Pancreas (tissue), 10 donors: ENCODE data around the gene LYL1. TPM values are rescaled to one million over a fixed set of nuclear protein-coding genes. Genes with fewer than 3 reads are reported as not detected.
A peak's percentile ranks its signal among the peaks of the same experiment; 100 is the strongest.

Source experiments
- ATAC-seq, 4 donors: fragments of 200-7000 bp; cut with Tn5 transposase; one replicate each; pipeline versions ENCODE4 v1.8.0 to v1.9.1; 2020; ENCODE audit warnings: mild to moderate bottlenecking in 4 of 4, moderate library complexity in 4 of 4
- DNase-seq, 6 donors: peaks; one replicate each; pipeline ENCODE4 v3.0.0-alpha.2; 2020
- FAIRE-seq: peaks from 2 replicates; lab custom pipeline; 2012; peaks lifted over from hg19 to GRCh38; lab: Jason Lieb, UNC
- H3K27ac ChIP-seq, 4 donors: fragments of 200-600 bp; sonication (generic); 1 replicate in 3 of 4; 2 replicates in 1 of 4; pipeline versions ENCODE4 v1.5.0 to v1.8.0; 2020
- H3K27me3 ChIP-seq, 4 donors: fragments of 200-600 bp; one replicate each; pipeline ENCODE4 v1.8.0; 2021
- H3K36me3 ChIP-seq, 3 donors: fragments of 200-600 bp; sonication (generic) in 1 of 3; one replicate each; pipeline versions ENCODE4 v1.5.0 to v1.8.0; 2020 to 2021
- H3K4me1 ChIP-seq, 3 donors: fragments of 200-600 bp; one replicate each; pipeline ENCODE4 v1.8.0; 2021
- H3K4me3 ChIP-seq, 4 donors: fragments of 200-600 bp; sonication (generic) in 2 of 4; one replicate each; pipeline versions ENCODE4 v1.5.0 to v1.8.0; 2020 to 2021
- H3K9me3 ChIP-seq, 4 donors: fragments of 200-600 bp; one replicate each; pipeline ENCODE4 v1.8.0; 2021
- CTCF ChIP-seq, 4 donors: fragments of 200-600 bp; sonication (generic) in 3 of 4; IDR thresholded peaks; one replicate each; pipeline versions ENCODE4 v1.5.0 to v1.8.0; 2021; ENCODE audit warnings: antibody characterized with exemption in 4 of 4
- WGBS, 2 donors: extraction: QIAGEN DNeasy Blood & Tissue Kit; methylation state at CpG; one replicate each; pipeline ENCODE4 v1.1.7; 2013; 5-methylcytosine and 5-hydroxymethylcytosine counted together
- intact Hi-C, 3 donors: fragments of 100-400 bp; cut with DNase I; formaldehyde crosslinking; loops; one replicate each; pipeline versions ENCODE4 v1.11.1 to v1.14.2; 2022
- polyA plus RNA-seq, 2 donors: library from polyadenylated mRNA; stranded (reverse); fragments of 200-250 nt; gene quantifications; one replicate each; pipeline ENCODE4 v1.2.3, GENCODE V29; 2013
- total RNA-seq, 6 donors: library from RNA; stranded (reverse); fragmentation: NEBNext Ultra II Directional in 4 of 6; extraction: Animal tissue kit (Norgen Biotek cat#: 25700) in 4 of 6; gene quantifications; one replicate each; pipeline versions ENCODE4 v1.2.1 to v1.2.4, GENCODE V29; 2021 to 2023
- donor health status: healthy with polysubstance abuse.
- donor health status: DM: no; HTN: no; CAD: no; lungs with moderate emphysema.
- donor health status: DM: no; HTN: no; CAD: no.
- donor health status: control.
- donor health status: control.
- donor health status: Bipolar disorder and iron deficiency.
- donor health status: DM: yes; HTN: yes; CAD: no.
- donor health status: DM: no; HTN: no; CAD: no.
- donor health status: DM: no; HTN: no; CAD: no.
- donor health status: DM: yes; HTN: yes; CAD: no.

LYL1 gene
- total RNA-seq = 1 to 10 TPM in 4 of 6 donors, under 1 TPM in 2; 0.51 to 5.5 (median 1.7) TPM
- polyA plus RNA-seq = 1 to 10 TPM; 2.6 to 3.6 TPM

DNA sequence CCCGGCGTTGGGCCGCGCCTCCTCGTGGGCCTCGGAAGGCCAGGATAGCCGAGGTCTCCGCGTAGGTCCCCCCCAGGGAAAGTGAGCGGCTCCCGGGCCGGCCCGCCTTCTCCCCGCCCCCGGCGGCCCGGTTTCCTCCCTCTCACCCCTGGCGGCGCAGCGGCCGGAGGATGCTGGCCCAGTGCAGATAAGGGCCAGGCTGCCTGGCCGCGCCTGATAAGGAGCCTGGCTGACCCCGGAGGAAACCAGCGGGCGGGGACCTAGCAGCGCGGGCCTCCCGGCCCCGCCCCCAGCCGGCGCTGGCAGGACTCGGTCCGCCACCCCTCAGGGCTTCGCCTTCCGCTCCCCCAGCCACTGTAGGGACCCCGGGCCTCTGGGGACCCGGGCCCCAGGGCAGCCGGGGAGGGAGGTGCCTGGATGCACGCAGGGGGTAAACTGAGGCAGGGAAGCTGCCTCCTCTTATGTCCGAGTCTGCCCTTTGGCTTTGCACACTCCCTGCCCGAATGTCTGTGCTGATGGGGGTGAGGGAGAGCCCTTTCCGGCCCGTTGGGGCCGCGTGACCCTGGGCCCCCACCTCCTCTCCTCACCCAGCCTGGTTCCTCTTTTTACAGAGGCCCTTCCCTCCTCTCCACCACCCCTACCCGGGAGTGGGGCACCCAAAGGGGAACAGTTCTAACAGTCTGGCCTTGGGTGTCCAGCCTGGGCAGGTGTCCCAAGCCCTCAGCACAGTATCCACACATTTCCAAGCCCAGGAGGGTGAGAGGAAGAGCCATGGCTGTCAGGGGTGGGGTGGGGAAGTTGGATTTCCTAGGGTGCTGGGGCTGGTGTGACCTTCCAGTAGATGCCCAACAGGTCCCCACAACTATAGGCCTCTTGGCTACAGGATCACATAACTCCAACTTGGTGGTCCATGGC lies at the start of gene LYL1:
TSS of gene LYL1 (minus strand) at position 193 of the 915 bp plus-strand sequence. CDS start 1,687 bp downstream, outside the sequence.
- intact Hi-C loops = loop anchor here in 1 of 3 donors (10.0 kb wide), 1 partner anchor 132 kb away; no protein-coding TSS in a partner anchor
- TF ChIP-seq CTCF (IDR thresholded peaks at IDR 0.05) = no peak
- DNase-seq (peak in 3 of 6 donors; percentile 65 to 81 (median 77)), ATAC-seq (peak; percentile 33 to 64 (median 57)), FAIRE-seq (no peak)
- Histone ChIP-seq H3K9me3 (no peaks in the 10 kb centered on the region), H3K27ac (peak within 1 kb of the TSS in 3 of 4 donors; percentile 29 to 65 (median 63)), H3K27me3 (no peaks in the 10 kb centered on the region), H3K36me3 (no peaks in the 10 kb centered on the region), H3K4me3 (peak within 1 kb of the TSS; percentile 3 to 37 (median 15)), H3K4me1 (peaks cover 0 to 7% (median 0%) of the 10 kb centered on the region in 3 donors)
- 7 to 9% methylated on average over 36 to 47 of the region's 47 CpGs for WGBS, 2 donors

GRCh38 chr19:13151605-13152355 lies 49.1 kb upstream of the LYL1 start:
- peak; percentile 48 to 63 (median 54) for ATAC-seq
- no peak for FAIRE-seq
- TF ChIP-seq CTCF (IDR thresholded peaks at IDR 0.05) = no peak
- Histone ChIP-seq H3K27ac (peak overlapping the region; percentile 92 to 100 (median 99)), H3K27me3 (no peaks in the 10 kb centered on the region), H3K4me1 (peaks cover 8 to 16% (median 10%) of the 10 kb centered on the region in 3 donors), H3K9me3 (no peaks in the 10 kb centered on the region), H3K36me3 (no peaks in the 10 kb centered on the region), H3K4me3 (peak overlapping the region; percentile 94 to 100 (median 99))
- intact Hi-C loops = no loop called here
- peak; percentile 97 to 99 (median 98) for DNase-seq
- WGBS, 2 donors = 1% methylated on average over 58 to 71 of the region's 71 CpGs

DNA sequence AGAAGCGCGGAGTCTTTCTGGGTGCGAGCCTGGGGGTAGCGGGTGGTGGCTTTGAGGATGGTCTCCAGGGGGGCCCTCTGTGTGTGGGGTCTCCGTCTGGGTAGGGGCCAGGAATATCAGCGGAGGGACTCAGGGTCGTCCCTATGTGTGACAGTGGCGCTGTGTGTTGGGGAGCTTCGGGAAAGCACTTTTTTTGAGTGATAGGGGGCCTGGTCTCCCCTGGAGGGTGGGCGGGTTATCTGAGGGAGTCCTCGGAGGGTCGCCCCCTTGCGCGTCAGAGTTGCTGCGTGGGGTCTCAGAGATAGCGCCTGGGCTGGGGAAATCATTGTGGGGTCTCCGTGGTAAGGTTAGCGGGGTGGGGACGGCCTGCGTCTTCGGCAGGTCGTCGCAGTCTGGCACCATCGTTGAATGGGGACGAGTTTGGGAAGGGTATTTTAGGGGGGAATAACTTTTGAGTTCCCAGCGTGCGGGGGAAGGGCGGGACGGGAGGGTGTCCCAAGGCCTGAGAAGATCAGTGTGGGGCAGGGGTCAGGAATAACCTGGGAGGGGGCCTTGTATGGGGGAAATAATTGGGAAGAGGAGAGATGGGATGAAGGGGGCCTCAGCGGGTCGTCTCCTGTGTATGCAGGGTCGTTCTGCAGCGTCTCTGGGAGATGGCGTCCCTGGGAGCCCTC lies 48.4 kb upstream of the LYL1 start:
- Histone ChIP-seq H3K4me1 (peaks cover 6 to 10% (median 7%) of the 10 kb centered on the region in 3 donors), H3K4me3 (peak overlapping the region; percentile 53 to 100 (median 91)), H3K9me3 (no peaks in the 10 kb centered on the region), H3K27me3 (no peaks in the 10 kb centered on the region), H3K27ac (peak overlapping the region; percentile 89 to 99 (median 96)), H3K36me3 (no peaks in the 10 kb centered on the region)
- intact Hi-C loops = no loop called here
- FAIRE-seq (no peak), ATAC-seq (no peak), DNase-seq (peak in 4 of 6 donors; percentile 59 to 73 (median 62))
- no peak for TF ChIP-seq CTCF (IDR thresholded peaks at IDR 0.05)
- 0% methylated on average over 29 to 34 of the region's 34 CpGs for WGBS, 2 donors

DNA sequence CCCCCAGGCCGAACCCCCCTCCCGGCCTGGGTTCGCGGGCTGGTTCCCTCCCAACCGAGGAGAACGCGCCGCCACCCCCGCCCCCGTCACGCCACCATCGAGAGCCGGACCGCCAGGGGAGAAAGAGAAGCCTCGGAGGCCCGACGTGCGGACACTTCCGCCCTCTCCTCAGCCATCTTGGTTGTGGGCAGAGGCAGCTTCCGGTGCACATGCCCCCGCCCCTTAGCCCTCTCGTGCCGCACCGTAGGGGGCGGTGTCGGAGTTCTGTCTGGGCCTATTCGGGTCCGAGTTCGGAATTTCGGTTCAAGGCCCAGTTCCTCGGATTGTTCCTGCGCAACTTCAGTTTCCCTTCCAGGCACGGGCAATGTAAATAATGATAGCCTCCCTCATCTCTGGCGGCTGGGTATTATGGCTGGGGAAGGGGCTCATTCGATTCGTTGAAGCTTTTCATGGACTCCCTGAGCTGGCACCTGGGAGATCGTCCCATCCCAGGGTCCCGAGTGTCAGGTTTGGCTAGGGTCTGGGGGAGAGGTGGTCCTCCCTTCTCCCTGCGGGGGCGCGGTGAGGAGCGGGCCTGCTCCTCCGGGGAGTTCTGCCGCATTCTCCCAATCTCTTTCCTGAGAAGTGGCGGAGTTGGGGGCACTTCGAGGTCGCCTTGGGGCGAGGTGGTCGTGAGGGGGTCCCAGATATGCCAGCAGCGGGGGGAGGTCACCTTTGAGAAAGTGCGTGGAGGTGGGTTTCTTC lies 47.7 kb upstream of the LYL1 start, which contains the start of the genes IER2 and STX10:
TSS of gene IER2 (plus strand) at position 225 of the 744 bp plus-strand sequence. CDS start 2,776 bp downstream, outside the sequence.
TSS of gene STX10 (minus strand) at position 189 of the 744 bp plus-strand sequence. CDS start 202 bp downstream, outside the sequence.
- Histone ChIP-seq H3K4me1 (peaks cover 0 to 6% (median 3%) of the 10 kb centered on the region in 3 donors), H3K4me3 (peak within 1 kb of the TSS; percentile 53 to 100 (median 91)), H3K27me3 (no peaks in the 10 kb centered on the region), H3K36me3 (no peaks in the 10 kb centered on the region), H3K9me3 (no peaks in the 10 kb centered on the region), H3K27ac (peak within 1 kb of the TSS; percentile 89 to 99 (median 96))
- ATAC-seq = peak; percentile 47 to 67 (median 66)
- FAIRE-seq = peak; percentile 20
- TF ChIP-seq CTCF (IDR thresholded peaks at IDR 0.05) = peak; percentile 30 to 53 (median 45)
- intact Hi-C loops = no loop called here
- DNase-seq = peak; percentile 91 to 98 (median 96)
- WGBS, 2 donors = 0 to 1% methylated on average over 34 to 51 of the region's 51 CpGs
